T47D (cell line): ENCODE measurements around the gene UBR4.

ENCODE experiments used
- DNase-seq, 2 experiments: peaks; one replicate each; pipeline versions ENCODE4 v3.0.0 to v3.0.0-alpha.2; 2011 to 2012; ENCODE audit warnings: low read depth in 1 of 2, low spot score in 1 of 2
- JUND ChIP-seq: IDR thresholded peaks from 2 replicates; pipeline ENCODE4 v1.6.1; 2012; ENCODE audit warnings: low read depth
- in situ Hi-C: cut with HindIII; loops from 2 replicates; pipeline ENCODE4 v1.10.0; 2016; ENCODE audit warnings: low sequenced_read_pairs, low pct_unique_long_range_greater_than_20kb

UBR4 gene

DNA sequence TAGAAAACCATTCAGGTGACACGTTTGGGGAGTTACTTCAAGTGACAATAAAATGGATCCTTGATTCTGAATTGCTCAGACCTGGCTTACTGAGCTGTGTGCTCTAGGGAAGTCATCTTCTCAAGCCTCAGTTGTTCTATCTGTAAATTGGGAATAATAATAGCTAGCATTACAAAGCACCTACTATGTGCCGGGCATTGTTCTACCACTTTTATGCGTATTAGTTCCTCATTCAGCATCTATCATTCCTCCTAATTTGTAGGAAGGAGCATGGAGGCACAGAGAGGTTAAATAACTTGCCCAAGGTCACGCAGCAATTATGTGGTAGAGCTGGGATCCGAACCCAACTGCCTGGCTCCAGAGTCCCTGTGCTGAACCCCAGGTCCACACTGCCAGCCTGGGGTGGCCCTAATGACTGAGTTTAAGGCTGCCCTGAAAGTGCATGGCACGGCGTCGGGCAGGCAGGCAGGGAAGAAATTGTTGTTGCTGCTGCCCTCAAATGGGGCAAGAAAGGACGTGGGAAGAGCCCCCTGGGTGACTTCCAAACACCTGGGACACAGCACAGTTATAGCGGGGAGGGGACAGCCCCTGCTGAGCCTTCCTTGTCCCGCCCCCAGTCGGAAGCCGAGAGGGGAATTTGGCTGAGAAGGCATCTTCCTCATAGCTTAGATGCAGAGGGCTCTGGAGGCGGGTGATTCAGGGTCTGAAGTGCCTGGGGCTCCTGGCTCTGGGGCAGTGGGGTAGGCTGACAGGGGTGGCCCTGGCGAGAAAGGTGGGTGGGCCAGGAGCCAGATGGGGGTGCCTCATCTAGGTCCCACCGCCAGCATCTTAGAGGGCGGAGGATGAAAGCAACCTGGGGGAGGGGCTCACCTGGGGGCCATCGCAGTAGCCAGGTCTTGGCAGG, 167.1 kb downstream of the UBR4 start:
- in situ Hi-C loops = no loop called here
- TF ChIP-seq JUND = no peak
- no peak for DNase-seq

DNA sequence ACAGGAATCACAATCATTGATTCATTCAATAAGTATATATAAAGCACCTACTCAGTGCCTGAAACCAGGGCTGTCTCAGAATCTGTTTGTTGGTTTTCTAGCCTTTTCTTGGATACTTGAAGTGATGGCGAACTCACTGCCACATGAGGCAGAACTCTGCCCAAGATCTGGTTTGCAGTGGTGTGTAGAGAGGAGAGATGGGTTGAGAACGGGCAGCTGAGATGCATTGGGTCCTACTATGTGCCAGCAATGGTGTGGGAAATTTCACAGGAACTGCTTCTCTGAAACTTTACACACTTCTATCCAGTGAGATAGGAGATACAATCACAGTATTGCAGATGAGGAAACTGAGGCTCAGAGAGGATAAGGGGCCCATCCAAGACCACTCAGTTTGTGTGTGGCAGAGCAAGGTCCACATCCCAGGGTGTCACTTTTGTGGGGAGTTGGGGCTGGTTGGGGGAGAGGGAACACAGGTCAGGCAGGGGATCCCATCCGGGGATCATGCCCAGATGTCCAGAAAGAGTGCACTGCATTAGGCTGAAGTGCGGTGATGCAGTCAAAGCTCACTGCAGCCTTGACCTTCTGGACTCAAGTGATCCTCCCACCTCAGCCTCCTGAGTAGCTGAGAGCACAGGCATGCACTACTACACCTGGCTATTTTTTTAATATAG, 169.9 kb downstream of the UBR4 start:
- DNase-seq = no peak
- in situ Hi-C loops = no loop called here
- no peak for TF ChIP-seq JUND

DNA sequence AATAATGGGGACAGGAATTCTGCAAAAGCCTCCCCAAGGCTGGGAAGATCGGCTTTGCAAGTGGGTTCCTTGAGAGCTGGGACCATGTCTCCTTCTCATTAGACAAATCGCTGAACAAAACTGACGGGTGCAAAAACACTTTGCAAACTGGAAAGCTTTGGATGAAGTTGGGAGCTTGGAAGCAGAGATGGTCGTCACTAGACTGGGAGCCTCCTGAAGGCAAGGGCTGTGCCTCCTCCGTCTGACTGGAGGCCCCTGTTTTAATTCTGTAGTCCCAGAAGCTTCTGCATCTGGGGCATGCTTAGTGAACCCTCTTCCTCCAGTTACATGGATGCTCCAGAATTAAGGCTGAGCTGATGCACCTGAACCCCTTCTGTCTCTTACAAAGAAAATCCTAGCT, 171.3 kb downstream of the UBR4 start:
- TF ChIP-seq JUND = no peak
- no peak for DNase-seq
- in situ Hi-C loops = no loop called here

DNA sequence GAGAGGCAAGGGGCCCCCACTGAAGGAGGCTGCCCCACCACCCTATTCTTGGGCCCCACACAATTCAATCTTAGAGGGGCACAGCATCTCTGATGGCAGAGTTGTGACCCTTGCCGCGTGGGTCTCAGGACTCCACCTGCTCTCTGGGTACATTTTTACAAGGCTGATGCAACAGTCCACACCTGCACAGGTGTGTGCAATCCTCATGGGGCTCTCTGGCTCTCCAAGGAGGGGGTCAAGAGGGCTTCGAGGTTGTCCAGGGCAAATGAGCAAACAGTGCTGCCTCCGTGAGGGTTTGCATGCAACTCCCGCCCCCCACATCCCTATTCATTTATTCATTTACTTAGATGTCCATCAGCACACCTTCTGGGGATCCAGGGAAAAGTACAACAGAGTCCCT, 172.0 kb downstream of the UBR4 start:
- no peak for DNase-seq
- in situ Hi-C loops = no loop called here
- no peak for TF ChIP-seq JUND

DNA sequence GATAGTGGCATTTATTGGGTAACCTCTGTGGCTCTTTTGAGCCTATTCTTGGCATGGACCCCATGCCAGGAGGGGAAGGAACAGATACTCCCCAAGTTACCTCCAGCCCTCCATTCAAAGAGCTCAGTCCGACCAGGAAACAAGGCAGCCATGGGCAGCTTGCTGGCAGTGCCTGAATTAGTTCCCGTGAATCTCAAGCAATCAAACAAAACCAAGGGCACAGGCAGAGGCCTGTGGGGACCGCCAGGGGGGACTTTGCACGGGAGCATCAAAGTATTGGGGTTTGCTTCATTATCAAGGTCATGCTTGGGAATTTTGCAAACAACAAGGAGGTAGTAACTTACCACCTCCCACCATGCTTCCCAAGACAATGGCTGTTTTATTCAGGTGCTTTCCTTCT, 172.4 kb downstream of the UBR4 start:
- in situ Hi-C loops = no loop called here
- DNase-seq = no peak
- no peak for TF ChIP-seq JUND

DNA sequence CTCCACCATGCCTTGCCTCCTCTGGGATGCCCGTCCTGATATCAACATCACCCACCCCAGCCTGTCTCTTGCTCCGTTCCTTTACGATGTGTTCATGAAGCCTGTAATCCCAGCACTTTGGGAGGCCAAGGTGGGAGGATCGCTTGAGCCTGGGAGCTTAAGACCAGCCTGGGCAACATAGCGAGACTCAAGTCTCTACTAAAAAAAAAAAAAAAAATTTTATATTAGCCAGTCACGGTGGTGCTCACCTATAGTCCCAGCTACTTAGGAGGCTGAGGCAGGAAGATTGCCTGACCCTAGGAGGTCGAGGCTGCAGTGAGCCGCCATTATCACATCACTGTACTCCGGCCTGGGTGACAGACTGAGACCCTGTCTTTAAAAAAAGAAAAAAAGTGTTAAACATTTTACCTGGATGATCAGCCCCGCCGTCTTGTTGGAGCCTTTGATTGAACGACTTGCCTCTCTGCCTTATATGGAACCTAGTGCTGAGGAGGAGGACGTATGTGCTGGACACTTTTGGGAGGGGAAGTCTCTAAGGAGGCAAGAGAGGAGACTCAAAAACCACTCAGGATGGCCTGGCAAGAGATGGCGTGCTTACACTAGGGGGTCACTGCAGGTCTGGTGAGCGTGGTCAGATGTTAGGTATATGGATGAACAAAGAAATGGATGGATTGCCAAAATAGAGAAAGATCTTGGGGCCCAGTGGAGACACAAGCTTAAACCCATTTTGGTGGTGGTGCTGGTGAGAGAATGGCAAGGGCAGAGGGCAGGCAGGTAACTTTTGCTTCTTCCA, 173.1 kb downstream of the UBR4 start:
- no peak for DNase-seq
- TF ChIP-seq JUND = no peak
- in situ Hi-C loops = no loop called here

DNA sequence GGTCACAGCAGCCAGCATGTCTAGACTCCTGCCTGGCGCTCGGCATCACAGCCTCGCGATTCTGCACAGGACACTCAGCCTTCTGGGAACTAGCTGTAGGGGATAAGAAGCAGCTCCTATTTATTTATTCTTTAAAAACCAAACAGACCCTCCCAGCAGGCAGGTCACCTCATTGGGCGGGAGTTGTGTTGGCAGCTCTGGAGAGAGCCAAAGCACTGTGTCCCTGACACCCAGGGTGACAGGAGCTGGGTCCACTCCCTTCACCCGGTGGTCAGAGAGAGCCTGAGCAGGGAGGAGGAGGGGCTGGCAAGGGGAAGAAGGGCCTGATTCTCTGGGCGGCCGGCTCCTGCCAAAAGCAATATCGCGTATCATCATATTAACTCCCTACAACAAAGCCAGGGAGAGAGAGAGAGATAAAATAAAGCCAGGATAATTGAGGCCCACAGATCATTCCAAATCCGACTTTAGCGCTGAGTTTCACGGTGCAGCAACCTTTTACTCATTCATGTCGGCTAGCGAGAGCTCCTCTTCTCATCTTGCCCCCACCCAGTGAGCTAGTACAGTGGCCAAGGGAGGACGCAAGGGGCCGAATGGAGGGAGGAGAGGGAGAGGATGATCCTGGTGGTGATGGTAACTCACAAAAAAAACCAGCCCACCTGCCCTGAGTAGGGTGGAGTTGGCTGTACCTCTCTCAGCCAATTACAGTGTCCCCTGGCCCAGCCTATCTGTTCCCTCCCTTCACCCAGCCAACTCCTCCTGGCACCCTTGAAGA, 173.8 kb downstream of the UBR4 start:
- DNase-seq = no peak
- in situ Hi-C loops = no loop called here
- TF ChIP-seq JUND = no peak

DNA sequence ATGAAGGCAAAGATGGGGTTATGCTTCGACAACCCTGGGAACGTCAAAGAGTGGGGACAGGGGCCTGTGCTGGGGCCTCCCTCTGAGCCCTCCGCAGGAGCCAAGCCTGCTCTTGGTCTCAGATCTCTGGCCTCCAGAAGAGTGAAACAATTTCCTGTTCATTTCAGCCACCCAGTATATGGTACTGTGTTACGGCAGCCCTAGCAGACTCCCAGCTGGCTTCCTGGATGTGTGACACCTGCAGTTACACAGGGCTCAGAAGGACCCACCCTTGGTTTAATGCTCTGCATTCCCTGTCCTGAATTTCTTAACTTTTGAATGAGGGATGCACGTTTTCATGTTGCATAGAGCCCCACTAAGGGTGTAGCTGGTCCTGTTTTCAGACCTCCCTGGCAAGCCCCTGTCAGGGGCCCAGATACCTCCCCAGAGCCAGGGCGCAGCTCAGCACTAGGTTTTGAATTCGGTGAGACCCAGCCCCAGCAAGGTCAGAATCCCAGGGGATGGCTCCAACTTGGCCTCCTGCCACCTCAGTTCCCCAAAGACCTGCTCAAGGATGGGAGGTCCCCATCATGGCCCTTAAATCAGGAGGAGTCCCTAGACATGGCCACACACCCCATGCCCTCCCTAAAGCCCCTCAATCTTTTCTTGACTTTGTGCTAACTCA, 174.6 kb downstream of the UBR4 start:
- TF ChIP-seq JUND = no peak
- in situ Hi-C loops = no loop called here
- DNase-seq = no peak

DNA sequence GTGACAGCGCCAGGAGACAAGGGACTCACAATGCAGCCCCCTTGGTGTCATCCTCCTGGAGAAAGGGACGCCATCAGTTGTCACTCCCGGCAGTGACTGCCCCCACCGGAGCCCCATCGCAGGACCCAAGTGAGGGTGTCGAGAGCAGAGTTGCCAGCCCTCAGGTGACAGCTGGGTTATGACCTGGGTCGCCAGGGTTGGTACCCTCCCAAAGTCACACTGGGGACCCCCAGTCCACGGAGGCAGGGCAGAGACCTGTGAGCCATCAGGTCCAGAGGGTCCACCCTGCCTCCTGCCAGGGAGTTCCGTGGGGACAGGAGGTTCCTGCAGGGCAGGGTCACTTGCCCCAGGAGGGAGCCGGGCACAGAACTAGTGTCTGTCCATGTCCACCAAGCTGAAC, 175.3 kb downstream of the UBR4 start:
- DNase-seq = no peak
- TF ChIP-seq JUND = no peak
- in situ Hi-C loops = no loop called here

DNA sequence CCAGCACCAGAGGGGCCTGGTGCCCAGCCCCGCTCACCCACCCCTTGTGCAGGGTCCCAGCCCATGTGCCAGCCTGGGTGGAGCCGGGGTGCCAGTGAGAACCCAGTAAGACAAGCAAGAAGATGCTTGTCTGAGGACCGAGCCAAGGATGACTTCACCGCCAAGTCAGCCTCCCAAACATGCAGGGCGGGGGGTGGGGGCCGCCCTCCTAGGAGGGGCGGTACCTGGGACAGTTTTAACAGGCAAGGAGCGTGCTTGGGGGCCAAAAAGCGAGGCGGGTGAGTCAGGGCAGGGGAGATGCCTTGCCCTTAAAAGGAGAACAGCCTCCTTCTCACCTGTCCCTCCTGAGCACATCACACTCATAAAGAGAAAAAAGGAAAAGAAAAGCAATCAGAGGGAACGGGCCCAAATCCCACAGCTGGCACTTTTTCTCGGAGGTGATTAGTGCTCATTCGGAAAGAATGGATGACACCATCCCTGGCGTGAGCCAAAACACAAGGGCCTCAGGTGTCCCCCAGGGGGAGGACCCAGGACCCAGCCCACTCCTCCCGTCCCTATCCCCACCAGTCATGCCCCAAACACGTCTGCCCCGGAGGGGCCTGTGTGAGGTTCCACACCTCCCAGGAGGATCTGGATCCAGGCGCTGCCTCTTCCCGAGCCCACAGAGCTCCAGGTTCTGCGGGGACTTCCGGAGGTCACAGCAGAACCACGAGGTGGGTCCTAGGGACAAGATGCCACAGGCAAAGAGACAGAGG, 176.0 kb downstream of the UBR4 start:
- in situ Hi-C loops = no loop called here
- no peak for TF ChIP-seq JUND
- no peak for DNase-seq

DNA sequence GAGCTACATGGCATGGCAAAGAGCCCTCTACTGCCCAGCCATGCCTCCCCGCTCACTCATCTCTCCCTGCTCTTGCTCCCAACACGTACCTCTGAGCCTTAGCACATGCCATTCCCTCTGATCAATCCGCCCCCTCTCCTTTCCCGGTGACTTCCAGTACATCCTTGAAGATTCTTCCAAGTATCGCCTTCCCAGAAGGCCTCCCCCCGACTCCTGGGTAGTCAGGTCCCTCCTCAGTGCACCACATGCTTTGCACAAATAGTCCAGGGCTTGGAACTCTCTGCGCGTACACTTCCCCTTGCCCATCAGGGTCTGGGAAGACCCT, 176.6 kb downstream of the UBR4 start:
- DNase-seq = no peak
- in situ Hi-C loops = no loop called here
- no peak for TF ChIP-seq JUND
